Measurements from ENCODE around the gene RAB17. TPM values are rescaled to one million over a fixed set of nuclear protein-coding genes. Genes with fewer than 3 reads are reported as not detected.

The RAB17 gene
- total and polyA plus RNA-seq, 2 of the 8 experiments (the other 6 are each of a cell fraction or from before 2014, with no cell fraction given): 42.6 to 83.4 TPM

DNA sequence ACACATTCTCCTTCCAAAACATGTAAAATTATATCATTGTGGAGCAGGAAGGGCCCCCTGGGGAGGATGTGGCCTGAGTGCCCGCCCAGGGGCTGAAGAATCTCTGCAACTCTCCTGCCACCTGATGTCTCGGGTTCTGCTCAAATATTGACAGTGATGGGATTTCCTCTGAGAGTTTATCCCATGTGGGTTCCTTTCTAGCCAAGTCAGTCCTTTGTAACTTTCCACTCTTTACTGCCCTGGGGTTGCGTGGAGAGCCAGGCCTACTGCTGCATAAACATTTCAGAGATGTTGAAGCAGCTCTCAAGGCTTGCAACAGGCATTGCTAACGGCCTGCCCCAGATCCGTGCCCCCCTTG lies 4.0 kb upstream of the RAB17 start:
- DNase-seq (ENCODE audit: low read depth in 1 of 2, low spot score in 2 of 2) (no peak), FAIRE-seq (no peak)
- Histone ChIP-seq H3K18ac (ENCODE audit: extremely low read depth, low read length) (peak overlapping the region; percentile 95; the same call in 1 of the 2 replicates), H3K36me3 (ENCODE audit: control insufficient read depth in 2 of 4, insufficient read depth in 4 of 4, low read length in 3 of 4) (no peaks in the 10 kb centered on the region), H3K9me3 (ENCODE audit: insufficient read depth in 2 of 2, low read depth in 1 of 2, low read length in 1 of 2) (no peaks in the 10 kb centered on the region), H2AK5ac (ENCODE audit: low read depth, low read length) (peak overlapping the region; percentile 98), H2BK15ac (ENCODE audit: low read length) (no peak overlapping the region), H3K23ac (ENCODE audit: insufficient read length) (no peak overlapping the region), H3K23me2 (ENCODE audit: low read depth, low read length) (peaks cover 4% of the 10 kb centered on the region), H3K27ac (ENCODE audit: low read depth, low read length) (peak overlapping the region; percentile 9; the same call in 1 of the 2 replicates), H3K4me2 (ENCODE audit: insufficient read depth in 1 of 2, low read depth in 2 of 2, low read length in 2 of 2) (peak overlapping the region; percentile 32 to 37), H3K14ac (ENCODE audit: insufficient read length) (no peak overlapping the region), H4K91ac (replicated peaks; ENCODE audit: insufficient read length, low read length) (peak overlapping the region; percentile 98), H2BK20ac (ENCODE audit: low read length) (peak overlapping the region; percentile 94; the same call in 1 of the 2 replicates), H3K56ac (replicated peaks; ENCODE audit: insufficient read length, low read depth, low read length) (peak overlapping the region; percentile 24), H3K4me1 (replicated peaks in 1 of 4; ENCODE audit: control insufficient read depth in 3 of 4, insufficient read depth in 4 of 4, low read length in 3 of 4) (peaks cover 18 to 54% (median 36%) of the 10 kb centered on the region in 4 experiments), H2BK5ac (ENCODE audit: low read depth, low read length) (peak overlapping the region; percentile 91), H2BK120ac (replicated peaks; ENCODE audit: low read depth, low read length) (peak overlapping the region; percentile 96), H3K4me3 (ENCODE audit: extremely low read depth in 1 of 4, insufficient read depth in 2 of 4, low read depth in 3 of 4, low read length in 4 of 4) (peak overlapping the region in 1 of 4 experiments; percentile 24; a peak in 1 of 8 replicates), H3K27me3 (replicated peaks in 1 of 4; ENCODE audit: control insufficient read depth in 3 of 4, extremely low read depth in 1 of 4, insufficient read depth in 3 of 4, low read length in 3 of 4) (no peaks in the 10 kb centered on the region), H2BK12ac (ENCODE audit: low read depth, low read length) (peak overlapping the region; percentile 69; the same call in 1 of the 2 replicates), H4K5ac (ENCODE audit: insufficient read length, low read depth, low read length) (peak overlapping the region; percentile 61), H3K4ac (replicated peaks; ENCODE audit: insufficient read length, low read depth, low read length) (peak overlapping the region; percentile 39), H3K9ac (replicated peaks in 1 of 4; ENCODE audit: extremely low read depth in 1 of 4, low read depth in 3 of 4, low read length in 3 of 4) (no peak overlapping the region), H4K8ac (ENCODE audit: extremely low read depth, insufficient read depth, low read length) (no peak overlapping the region; the same call in 1 of the 2 replicates), H2AFZ (ENCODE audit: low read length) (no peak overlapping the region), H3K79me2 (ENCODE audit: control insufficient read depth in 1 of 2, insufficient read depth in 2 of 2, low read length in 2 of 2) (peaks cover 4 to 9% of the 10 kb centered on the region in 2 experiments; a peak in 2 of 4 replicates), H4K20me1 (replicated peaks in 1 of 2; ENCODE audit: control insufficient read depth in 1 of 2, insufficient read depth in 2 of 2, low read length in 2 of 2) (no peaks in the 10 kb centered on the region), H3K79me1 (ENCODE audit: low read depth, low read length) (no peaks in the 10 kb centered on the region)
- WGBS, 2 experiments (ENCODE audit: extremely low coverage in 1 of 2, insufficient coverage in 1 of 2, insufficient read length in 1 of 2, insufficient replicate concordance in 2 of 2, low coverage in 1 of 2, low lambda C conversion rate in 2 of 2, missing lambda C conversion rate in 1 of 2): 15% methylated on average over 5 of the region's 5 CpGs; no CpG with 5 or more reads in 1 of the 2 experiments
- POLR2A ChIA-PET (ENCODE audit: partially characterized antibody): interaction anchor here (0.8 to 2.6 kb wide), 6 partner anchors 13 to 97 kb away, joined by 3 to 14 read pairs (median 3); no protein-coding TSS in a partner anchor
- TF ChIP-seq, protein P1, sequence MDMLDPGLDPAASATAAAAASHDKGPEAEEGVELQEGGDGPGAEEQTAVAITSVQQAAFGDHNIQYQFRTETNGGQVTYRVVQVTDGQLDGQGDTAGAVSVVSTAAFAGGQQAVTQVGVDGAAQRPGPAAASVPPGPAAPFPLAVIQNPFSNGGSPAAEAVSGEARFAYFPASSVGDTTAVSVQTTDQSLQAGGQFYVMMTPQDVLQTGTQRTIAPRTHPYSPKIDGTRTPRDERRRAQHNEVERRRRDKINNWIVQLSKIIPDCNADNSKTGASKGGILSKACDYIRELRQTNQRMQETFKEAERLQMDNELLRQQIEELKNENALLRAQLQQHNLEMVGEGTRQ (IDR thresholded peaks at IDR 0.05; ENCODE audit: low read length): no peak
- TF ChIP-seq, protein P2, sequence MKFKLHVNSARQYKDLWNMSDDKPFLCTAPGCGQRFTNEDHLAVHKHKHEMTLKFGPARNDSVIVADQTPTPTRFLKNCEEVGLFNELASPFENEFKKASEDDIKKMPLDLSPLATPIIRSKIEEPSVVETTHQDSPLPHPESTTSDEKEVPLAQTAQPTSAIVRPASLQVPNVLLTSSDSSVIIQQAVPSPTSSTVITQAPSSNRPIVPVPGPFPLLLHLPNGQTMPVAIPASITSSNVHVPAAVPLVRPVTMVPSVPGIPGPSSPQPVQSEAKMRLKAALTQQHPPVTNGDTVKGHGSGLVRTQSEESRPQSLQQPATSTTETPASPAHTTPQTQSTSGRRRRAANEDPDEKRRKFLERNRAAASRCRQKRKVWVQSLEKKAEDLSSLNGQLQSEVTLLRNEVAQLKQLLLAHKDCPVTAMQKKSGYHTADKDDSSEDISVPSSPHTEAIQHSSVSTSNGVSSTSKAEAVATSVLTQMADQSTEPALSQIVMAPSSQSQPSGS (IDR thresholded peaks at IDR 0.05; ENCODE audit: low read length): 0 out of 2 replicates have a peak, but pooled peaks have one; percentile 40
- CTCF ChIA-PET (ENCODE audit: partially characterized antibody): interaction anchor here (0.7 to 6.9 kb wide), 7 partner anchors 9 to 151 kb away, joined by 3 to 47 read pairs (median 4); no protein-coding TSS in a partner anchor

Measured in H1 (cell line).